Uterus (tissue), 2 donors: ENCODE data around the gene MSH6.

Source experiments
- CTCF ChIP-seq, 4 experiments: fragments of 200-600 bp in 2 of 4; fragments of 450-650 bp in 2 of 4; sonication (generic) in 2 of 4; IDR thresholded peaks; one replicate each; pipeline ENCODE4 v1.5.1; 2016 to 2019; ENCODE audit warnings: antibody characterized with exemption in 4 of 4, mild to moderate bottlenecking in 2 of 4, moderate library complexity in 1 of 4
- POLR2A ChIP-seq, 2 donors: fragments of 450-650 bp; IDR thresholded peaks; one replicate each; pipeline ENCODE4 v1.6.1; 2016; ENCODE audit warnings: antibody characterized with exemption in 2 of 2, mild to moderate bottlenecking in 1 of 2, moderate library complexity in 1 of 2

- no peak for TF ChIP-seq CTCF (IDR thresholded peaks at IDR 0.05)
- TF ChIP-seq POLR2A (IDR thresholded peaks at IDR 0.05) = no peak
Observed at GRCh38 chr2:47784352-47784851, 1.5 kb downstream of the MSH6 start.
